ENCODE measurements around the gene HMGCL.

The HMGCL gene

DNA sequence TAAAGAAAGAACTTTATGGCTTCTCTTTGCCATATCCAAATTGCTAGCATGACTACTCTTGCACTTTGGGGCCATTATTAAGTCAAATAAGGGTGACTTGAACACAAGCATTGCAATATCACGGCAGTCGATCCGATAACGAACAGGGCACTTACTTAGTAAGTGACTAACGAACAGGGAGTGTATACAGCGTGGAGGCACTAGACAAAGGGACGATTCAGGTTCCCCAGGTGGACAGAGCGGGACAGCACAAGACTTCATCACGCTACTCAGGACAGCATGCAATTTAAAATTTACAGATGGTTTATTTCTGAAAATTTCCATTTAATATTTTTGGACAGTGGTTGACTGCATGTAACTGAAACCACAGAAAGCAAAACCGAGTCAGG lies 52.4 kb downstream of the HMGCL start:
- no peak for DNase-seq

DNA sequence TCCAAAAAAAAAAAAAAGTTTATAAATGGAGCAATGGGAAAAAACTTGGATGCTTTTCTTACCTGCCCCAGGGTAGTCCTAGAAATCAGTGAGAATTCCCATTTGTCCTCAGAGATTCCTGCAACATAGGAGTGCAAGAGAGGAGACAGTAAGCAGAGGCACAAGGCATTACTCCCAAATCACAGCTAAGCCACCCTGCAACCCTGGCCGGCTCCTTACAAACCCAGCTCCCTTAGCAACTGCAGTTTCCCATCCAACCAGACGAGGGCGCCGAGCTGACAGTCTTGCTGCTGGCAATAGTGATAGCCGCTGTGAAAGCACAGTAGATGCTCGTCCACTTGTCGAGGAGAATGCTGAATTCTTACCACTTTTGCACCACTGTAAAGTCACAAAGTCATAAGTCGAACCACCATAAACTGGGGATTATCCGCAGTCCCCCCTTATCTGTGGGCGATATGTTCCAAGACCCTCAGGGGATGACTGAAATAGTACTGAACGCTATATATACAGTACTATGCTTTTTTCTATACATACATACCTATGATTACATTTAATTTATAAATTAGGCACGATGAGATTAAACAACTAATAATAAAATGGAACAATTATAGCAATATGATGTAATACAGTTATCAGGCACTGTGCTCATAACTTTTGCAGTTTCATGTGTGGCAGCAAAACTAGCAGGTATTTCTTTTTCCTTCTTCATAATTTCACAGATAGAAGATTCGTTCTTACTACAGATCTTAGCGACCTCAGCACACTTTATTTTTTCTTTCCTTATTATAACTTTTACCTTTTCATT lies 53.0 kb downstream of the HMGCL start:
- DNase-seq: peak; percentile 58

DNA sequence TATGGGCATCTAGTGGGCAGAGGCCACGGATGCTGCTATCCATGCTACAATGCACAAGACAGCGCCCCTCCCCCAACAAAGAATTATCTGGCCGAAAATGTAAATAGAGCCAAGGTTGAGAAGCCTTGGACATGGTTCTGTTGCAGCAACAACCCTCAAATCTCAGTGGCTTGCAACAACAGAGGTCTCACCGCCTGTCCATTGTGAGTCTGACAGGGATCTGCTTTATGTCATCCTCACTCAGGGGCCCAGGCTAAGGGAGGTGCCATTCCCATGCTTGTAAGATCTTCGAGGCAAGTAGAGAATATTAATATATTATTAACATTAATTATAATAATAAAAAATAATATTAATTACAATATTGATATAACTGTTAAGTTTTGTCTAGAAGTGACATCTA lies 56.5 kb downstream of the HMGCL start:
- DNase-seq: no peak

DNA sequence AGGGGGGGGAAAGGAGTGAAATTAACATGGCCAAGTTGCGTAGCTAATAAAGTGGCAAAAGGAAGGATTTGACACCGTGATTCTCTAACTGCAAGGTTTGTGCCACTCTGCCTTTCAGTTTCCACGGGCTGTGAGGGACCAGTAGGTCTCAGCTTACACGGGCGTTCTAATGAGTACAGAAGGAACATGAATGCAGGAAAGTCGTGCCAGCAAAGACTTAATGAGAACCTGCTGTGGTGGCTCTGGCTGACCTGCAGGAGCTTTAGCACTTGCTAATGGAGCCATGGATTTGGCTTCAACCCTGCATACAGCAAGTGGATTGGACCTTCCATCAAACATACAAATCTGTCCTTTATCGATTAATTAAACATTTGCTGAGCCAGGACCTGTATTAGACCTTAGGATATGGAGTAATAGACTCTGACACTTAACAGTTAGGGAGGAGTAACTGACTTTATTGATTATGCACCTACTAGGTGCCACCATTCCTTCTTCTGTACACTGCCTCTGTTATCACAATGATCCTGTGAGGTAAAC lies 62.1 kb downstream of the HMGCL start:
- no peak for DNase-seq

DNA sequence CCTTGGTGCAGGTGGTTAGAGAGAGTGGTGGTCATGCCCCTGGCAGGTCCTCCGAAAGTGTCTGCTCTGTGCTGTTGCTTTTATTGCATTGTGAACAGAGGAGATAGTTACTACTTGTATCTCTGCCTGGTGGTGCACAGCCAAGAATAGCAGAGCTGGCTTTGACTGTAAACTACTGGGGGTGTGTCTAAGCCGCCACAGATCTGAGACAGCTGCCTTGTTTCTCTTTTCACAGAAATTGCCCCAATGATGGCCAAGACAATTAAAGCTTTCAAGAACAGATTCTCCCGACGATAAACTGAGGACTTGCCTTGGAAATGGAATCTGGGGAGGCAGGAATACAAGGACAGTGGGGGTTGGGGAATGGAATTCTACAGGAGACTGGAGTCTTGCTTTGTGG lies 66.0 kb downstream of the HMGCL start:
- no peak for DNase-seq

DNA sequence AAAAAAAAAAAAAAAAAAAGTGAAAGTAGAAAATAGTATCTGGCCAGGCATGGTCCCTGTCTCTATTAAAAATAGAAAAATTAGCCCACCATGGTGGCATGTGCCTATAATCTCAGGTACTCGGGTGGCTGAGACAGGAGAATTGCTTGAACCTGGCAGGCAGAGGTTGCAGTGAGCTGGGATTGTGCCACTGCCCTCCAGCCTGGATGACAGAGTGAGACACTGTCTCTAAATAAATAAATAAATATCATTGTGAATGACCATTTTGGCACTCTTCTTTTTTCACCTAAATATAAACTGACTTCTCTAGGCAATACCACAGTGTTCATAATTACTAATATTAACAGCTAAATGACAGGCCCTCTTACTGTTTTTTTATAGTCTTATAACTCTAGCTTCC lies 67.4 kb downstream of the HMGCL start:
- DNase-seq: no peak

DNA sequence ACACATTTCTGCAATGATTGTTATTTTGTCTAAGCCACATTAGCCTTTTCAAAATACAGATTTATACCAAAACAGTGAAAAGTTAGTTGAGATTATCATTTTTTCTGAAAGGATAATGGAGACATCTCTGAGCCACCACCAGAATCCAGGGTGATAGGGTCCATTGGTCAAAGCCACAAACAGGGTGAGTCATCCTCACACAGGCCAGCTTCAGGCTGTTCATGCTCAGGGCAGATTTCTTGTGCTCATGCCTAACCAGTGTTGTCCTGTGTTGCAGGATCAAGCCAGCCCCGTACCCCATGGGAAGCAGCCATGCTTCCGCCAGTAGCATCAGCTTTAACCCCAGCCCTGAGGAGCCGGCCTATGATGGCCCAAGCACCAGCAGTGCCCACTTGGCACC lies 68.6 kb downstream of the HMGCL start:
- peak; percentile 10 for DNase-seq

DNA sequence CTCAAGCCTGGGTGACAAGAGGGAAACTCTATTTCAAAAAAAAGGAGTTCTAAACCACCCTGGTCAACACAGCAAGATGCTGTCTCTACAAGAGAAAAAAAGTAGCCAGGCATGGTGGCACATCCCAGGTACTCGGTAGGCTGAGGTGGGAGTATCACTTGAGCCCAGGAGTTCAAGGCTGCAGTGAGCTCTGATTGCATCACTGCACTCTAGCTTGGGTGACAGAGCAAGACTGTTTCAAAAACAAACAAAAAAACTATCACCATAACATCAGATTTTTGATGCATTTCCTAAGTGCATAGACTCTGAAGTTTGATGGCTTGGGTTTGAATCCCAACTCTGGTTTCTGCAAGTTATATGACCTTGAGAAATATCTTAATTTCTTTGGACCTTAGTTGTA lies 72.3 kb downstream of the HMGCL start:
- DNase-seq: no peak

Data from NCI-H226 (cell line).